ENCODE results near the gene EGFR. TPM values are rescaled to one million over a fixed set of nuclear protein-coding genes. Genes with fewer than 3 reads are reported as not detected.

Gene EGFR
- total RNA-seq, 1 donor from 2014 or later: 6.1 TPM

- DNase-seq: no peak
- Histone ChIP-seq H3K36me3 (no peaks in the 10 kb centered on the region), H3K27me3 (ENCODE audit: low read depth) (no peaks in the 10 kb centered on the region), H3K27ac (replicated peaks) (no peak overlapping the region), H3K4me1 (peaks cover 16% of the 10 kb centered on the region), H3K4me3 (no peak overlapping the region), H3K9me3 (replicated peaks) (no peaks in the 10 kb centered on the region)
- intact Hi-C loops (cut with micrococcal nuclease): no loop called here
- no peak for TF ChIP-seq CTCF (IDR thresholded peaks at IDR 0.05; ENCODE audit: borderline replicate concordance)
These were observed 25.0 kb downstream of the EGFR start for GRCh38 chr7:55043691-55044370.

DNA sequence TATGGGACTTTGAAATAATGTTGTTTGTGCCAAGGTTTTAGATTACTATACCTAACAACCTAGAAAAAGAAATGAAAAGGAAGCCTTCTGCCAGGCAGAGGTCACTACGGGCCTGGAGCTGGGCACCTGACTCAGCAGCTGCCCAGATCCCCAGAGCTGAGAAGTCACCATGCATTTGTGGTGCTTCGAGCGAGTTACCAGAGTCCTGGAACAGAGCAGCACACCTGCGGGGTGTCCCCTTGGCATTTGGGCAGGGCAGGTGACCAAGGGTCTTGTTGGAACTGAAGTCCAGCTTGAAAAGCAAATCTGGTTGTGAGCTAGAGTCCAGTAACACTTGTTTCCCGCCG, 25.5 kb downstream of the EGFR start:
- no peaks in the 10 kb centered on the region for H3K27me3 ChIP-seq (ENCODE audit: low read depth)
- no peak for DNase-seq
- H3K27ac ChIP-seq (replicated peaks): no peak overlapping the region
- no peak overlapping the region for H3K4me3 ChIP-seq
- H3K36me3 ChIP-seq: no peaks in the 10 kb centered on the region
- peaks cover 17% of the 10 kb centered on the region for H3K4me1 ChIP-seq
- TF ChIP-seq CTCF (IDR thresholded peaks at IDR 0.05; ENCODE audit: borderline replicate concordance): no peak
- no peaks in the 10 kb centered on the region for H3K9me3 ChIP-seq (replicated peaks)
- intact Hi-C loops (cut with micrococcal nuclease): no loop called here

GRCh38 chr7:55044791-55045190, 26.0 kb downstream of the EGFR start:
- no peaks in the 10 kb centered on the region for H3K9me3 ChIP-seq (replicated peaks)
- no peak overlapping the region for H3K4me3 ChIP-seq
- no peaks in the 10 kb centered on the region for H3K27me3 ChIP-seq (ENCODE audit: low read depth)
- H3K4me1 ChIP-seq: peaks cover 17% of the 10 kb centered on the region
- no peak overlapping the region for H3K27ac ChIP-seq (replicated peaks)
- TF ChIP-seq CTCF (IDR thresholded peaks at IDR 0.05; ENCODE audit: borderline replicate concordance): no peak
- intact Hi-C loops (cut with micrococcal nuclease): no loop called here
- no peak for DNase-seq
- no peaks in the 10 kb centered on the region for H3K36me3 ChIP-seq

DNA sequence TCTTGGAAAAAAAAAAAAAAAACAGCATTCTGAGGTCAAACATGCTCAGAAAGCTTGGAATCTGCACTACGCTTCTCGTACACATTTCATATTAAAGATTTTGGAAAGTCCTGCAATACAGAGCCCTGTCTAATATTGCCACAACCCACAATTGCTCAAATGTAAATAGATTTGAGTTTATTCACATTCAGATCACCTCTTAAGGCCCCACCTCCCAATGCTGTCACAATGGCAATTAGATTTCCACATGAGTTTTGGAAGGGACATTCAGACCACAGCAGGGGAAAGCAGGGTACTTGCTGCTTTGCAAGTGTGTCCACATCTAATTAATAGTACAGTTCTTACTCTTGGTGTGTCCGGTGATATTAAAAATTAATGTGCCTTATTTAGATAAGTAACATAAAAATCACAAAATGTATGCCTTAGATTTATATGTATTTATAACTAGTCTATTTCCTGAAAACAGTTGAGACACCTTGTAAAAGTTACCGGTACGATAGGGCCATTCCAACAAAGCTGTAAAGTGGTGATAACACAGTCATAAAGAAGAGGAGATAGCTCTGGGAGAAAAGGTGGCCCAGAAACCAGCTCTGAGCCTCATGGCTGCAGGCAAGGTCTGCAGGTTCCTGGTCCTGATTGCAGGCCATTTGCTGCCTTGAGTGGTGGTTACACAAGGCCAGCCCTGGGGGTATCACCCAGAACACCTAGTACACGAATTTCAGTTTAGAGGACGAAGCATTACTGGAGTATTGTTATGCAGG, 27.9 kb downstream of the EGFR start:
- peaks cover 27% of the 10 kb centered on the region for H3K4me1 ChIP-seq
- H3K27me3 ChIP-seq (ENCODE audit: low read depth): no peaks in the 10 kb centered on the region
- DNase-seq: no peak
- H3K36me3 ChIP-seq: no peaks in the 10 kb centered on the region
- H3K9me3 ChIP-seq (replicated peaks): no peaks in the 10 kb centered on the region
- no peak overlapping the region for H3K4me3 ChIP-seq
- no peak overlapping the region for H3K27ac ChIP-seq (replicated peaks)
- intact Hi-C loops (cut with micrococcal nuclease): no loop called here
- TF ChIP-seq CTCF (IDR thresholded peaks at IDR 0.05; ENCODE audit: borderline replicate concordance): no peak

DNA sequence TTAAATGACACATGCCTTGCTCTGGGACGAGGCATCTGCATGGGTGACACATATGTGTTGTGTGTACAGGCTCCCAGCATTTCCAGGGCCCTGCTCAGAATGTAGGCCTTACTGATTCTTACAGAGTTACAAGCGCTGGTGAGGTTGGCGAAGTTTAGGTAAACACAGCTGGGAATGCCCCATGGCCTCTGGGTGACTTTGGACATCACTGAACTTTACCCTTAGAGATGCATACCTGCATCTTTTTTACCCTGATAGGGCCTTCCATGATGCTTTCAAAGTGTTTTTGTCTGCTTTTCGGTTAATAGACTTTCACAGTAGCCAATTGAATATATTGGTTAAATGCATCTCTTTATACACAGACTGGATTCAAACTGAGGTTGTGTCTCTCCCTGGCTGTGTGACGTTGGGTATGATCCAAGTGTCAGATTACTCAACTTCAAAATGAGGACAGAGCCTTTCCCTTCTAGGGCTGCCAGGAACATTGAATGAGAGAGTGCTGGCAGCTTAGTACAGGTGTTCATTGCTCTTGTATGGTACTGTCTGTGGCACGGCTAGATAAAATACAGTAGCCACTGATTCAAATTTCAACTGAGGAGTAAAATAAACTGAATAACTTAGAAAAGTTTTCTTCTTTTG, 29.5 kb downstream of the EGFR start:
- Histone ChIP-seq H3K9me3 (replicated peaks) (no peaks in the 10 kb centered on the region), H3K27me3 (ENCODE audit: low read depth) (no peaks in the 10 kb centered on the region), H3K4me3 (no peak overlapping the region), H3K27ac (replicated peaks) (no peak overlapping the region), H3K4me1 (peaks cover 42% of the 10 kb centered on the region), H3K36me3 (no peaks in the 10 kb centered on the region)
- intact Hi-C loops (cut with micrococcal nuclease): no loop called here
- DNase-seq: no peak
- TF ChIP-seq CTCF (IDR thresholded peaks at IDR 0.05; ENCODE audit: borderline replicate concordance): no peak

All from left ventricle myocardium inferior (tissue), 1 donor.